Tibial nerve (tissue), 4 donors: ENCODE measurements around the gene DDB1. TPM values are rescaled to one million over a fixed set of nuclear protein-coding genes. Genes with fewer than 3 reads are reported as not detected.

Experiments
- DNase-seq, 2 donors: peaks; one replicate each; pipeline ENCODE4 v3.0.0-alpha.2; 2019; ENCODE audit warnings: low spot score in 2 of 2
- H3K27ac ChIP-seq, 4 donors: fragments of 200-600 bp; sonication (generic) in 3 of 4; one replicate each; pipeline ENCODE4 v1.5.1; 2017 to 2019; ENCODE audit warnings: mild to moderate bottlenecking in 1 of 4
- H3K27me3 ChIP-seq, 2 donors: fragments of 200-600 bp; sonication (generic) in 1 of 2; one replicate each; pipeline versions ENCODE4 v1.5.1 to v1.6.0; 2017 to 2019
- H3K36me3 ChIP-seq, 3 donors: fragments of 200-600 bp; sonication (generic); one replicate each; pipeline ENCODE4 v1.5.1; 2018 to 2019
- H3K4me1 ChIP-seq, 4 donors: fragments of 200-600 bp; sonication (generic) in 3 of 4; one replicate each; pipeline ENCODE4 v1.5.1; 2017 to 2019
- H3K4me3 ChIP-seq, 4 donors: fragments of 200-600 bp; sonication (generic) in 3 of 4; one replicate each; pipeline ENCODE4 v1.5.1; 2017 to 2019; ENCODE audit warnings: mild to moderate bottlenecking in 1 of 4, moderate library complexity in 1 of 4
- H3K9me3 ChIP-seq, 4 donors: fragments of 200-600 bp; sonication (generic) in 3 of 4; one replicate each; pipeline ENCODE4 v1.5.1; 2017 to 2019
- EP300 ChIP-seq, 2 donors: sonication (generic); formaldehyde crosslinking; IDR thresholded peaks; one replicate each; pipeline ENCODE4 v1.6.1; 2017; ENCODE audit warnings: antibody characterized with exemption in 2 of 2, mild to moderate bottlenecking in 1 of 2
- POLR2A ChIP-seq, 2 donors: fragments of 450-650 bp; IDR thresholded peaks; one replicate each; pipeline ENCODE4 v1.6.1; 2017; ENCODE audit warnings: antibody characterized with exemption in 2 of 2, mild to moderate bottlenecking in 2 of 2, moderate library complexity in 2 of 2
- WGBS, 2 donors: methylation state at CpG; one replicate each; pipeline ENCODE4 v1.1.5; 2018; 5-methylcytosine and 5-hydroxymethylcytosine counted together
- total RNA-seq, 4 donors: library from RNA; depleted of rRNA; stranded (reverse); fragments of >200 nt; gene quantifications; one replicate each; pipeline ENCODE4 v1.1.0, GENCODE V29; 2016
- TF ChIP-seq, protein P1 (sequence below), 5 experiments: fragments of 200-600 bp in 3 of 5; fragments of 450-650 bp in 2 of 5; sonication (generic) in 3 of 5; IDR thresholded peaks; one replicate each; pipeline ENCODE4 v1.5.1; 2016 to 2019; ENCODE audit warnings: antibody characterized with exemption in 5 of 5, mild to moderate bottlenecking in 3 of 5, moderate library complexity in 2 of 5

The DDB1 gene
- total RNA-seq, 4 donors from 2014 or later, result 100 to 138 (median 113) TPM

DNA sequence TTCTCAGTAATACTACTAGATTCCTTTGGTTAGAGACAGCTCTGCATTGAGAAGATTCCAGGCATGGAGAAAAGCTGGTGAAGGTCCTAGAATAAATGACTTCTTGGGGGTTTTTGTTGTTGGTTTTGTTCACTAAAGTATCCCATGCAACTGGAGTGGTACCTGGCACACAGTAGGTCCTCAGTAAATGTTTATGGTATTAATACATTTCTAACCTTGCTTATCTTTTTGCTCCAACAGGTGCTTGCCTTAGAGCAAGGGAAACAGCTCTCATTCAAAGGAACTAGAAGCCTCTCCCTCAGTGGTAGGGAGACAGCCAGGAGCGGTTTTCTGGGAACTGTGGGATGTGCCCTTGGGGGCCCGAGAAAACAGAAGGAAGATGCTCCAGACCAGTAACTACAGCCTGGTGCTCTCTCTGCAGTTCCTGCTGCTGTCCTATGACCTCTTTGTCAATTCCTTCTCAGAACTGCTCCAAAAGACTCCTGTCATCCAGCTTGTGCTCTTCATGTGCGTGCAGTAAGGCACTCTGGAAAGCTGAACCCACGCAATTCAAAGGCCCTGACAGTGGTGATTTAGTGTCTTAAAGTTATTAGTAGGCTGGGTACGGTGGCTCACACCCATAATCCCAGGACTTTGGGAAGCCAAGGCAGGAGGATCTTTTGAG lies 31.2 kb upstream of the DDB1 start:
- H3K9me3 ChIP-seq, result no peaks in the 10 kb centered on the region
- H3K4me3 ChIP-seq, result no peak overlapping the region
- TF ChIP-seq EP300 (IDR thresholded peaks at IDR 0.05) (no peak), POLR2A (IDR thresholded peaks at IDR 0.05) (no peak)
- TF ChIP-seq, protein P1, sequence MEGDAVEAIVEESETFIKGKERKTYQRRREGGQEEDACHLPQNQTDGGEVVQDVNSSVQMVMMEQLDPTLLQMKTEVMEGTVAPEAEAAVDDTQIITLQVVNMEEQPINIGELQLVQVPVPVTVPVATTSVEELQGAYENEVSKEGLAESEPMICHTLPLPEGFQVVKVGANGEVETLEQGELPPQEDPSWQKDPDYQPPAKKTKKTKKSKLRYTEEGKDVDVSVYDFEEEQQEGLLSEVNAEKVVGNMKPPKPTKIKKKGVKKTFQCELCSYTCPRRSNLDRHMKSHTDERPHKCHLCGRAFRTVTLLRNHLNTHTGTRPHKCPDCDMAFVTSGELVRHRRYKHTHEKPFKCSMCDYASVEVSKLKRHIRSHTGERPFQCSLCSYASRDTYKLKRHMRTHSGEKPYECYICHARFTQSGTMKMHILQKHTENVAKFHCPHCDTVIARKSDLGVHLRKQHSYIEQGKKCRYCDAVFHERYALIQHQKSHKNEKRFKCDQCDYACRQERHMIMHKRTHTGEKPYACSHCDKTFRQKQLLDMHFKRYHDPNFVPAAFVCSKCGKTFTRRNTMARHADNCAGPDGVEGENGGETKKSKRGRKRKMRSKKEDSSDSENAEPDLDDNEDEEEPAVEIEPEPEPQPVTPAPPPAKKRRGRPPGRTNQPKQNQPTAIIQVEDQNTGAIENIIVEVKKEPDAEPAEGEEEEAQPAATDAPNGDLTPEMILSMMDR (IDR thresholded peaks at IDR 0.05), result no peak
- H3K36me3 ChIP-seq, result peaks cover 3 to 53% (median 43%) of the 10 kb centered on the region in 3 donors
- H3K27ac ChIP-seq, result no peak overlapping the region
- H3K27me3 ChIP-seq, result no peaks in the 10 kb centered on the region
- DNase-seq, result no peak
- peaks cover 0 to 44% (median 16%) of the 10 kb centered on the region in 4 donors for H3K4me1 ChIP-seq
- 88 to 91% methylated on average over 5 of the region's 5 CpGs for WGBS, 2 donors

DNA sequence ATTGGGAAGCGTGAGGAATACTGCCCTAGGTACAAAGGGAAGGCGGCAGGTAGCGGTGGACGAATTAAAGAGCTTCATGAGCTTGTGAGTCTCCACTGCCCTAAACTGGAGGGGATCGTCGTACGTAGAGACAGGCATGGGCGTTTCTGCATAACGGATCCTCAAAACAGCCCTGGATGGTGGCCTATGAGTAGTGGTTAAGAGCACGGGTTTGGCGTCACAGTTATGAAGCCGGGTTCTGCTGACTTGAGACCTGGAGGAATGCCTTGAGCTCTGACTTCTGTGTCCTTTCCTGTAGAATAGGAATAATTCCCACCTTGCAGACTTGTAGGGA lies 29.6 kb upstream of the DDB1 start:
- no peak for DNase-seq
- WGBS, 2 donors, result 0 to 1% methylated on average over 12 of the region's 12 CpGs

DNA sequence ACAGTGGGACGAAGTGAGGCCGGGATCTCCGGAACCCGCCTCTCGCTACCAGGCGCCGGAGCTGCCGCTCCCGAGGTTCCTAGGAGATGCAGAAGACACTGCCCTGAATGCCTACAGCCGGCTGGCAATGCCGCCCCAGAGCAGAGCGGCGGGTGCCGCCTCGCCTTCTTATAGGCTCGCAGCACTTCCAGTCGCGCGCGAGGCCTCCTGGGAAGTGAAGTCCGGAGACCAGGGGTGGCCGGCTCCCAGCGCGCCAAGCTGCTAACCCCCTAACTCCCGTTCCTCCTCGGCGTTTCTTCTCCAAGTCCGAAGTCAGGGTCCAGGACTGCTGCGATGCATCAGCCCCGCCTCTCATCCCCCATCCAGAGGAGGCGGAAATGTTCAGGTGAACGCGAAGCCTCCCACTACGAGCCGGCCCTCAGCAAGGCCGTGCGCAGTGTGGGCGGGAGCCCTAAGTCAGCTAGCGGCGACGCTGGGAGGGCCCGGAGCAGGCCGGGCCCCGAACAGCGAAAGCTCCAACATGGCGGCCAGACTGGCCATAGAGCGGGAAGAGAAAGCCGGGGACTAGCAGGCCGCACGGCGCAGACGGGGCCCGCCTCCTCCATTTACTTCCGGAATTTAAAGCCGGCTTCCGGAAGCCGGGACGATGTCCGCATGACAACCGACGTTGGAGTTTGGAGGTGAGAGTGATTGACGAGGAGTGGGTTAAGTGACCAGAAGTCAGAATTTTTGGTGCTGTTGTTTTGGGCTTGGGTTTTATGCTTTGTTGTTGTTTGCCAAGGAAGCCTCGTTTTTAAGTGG lies 29.0 kb upstream of the DDB1 start, which contains the start of the genes CYB561A3 and TMEM138:
Gene CYB561A3 (minus strand): TSS at position 142 of the 801 bp plus-strand sequence. CDS start 5,169 bp downstream, outside the sequence.
Gene TMEM138 (plus strand): TSS at position 634 of the 801 bp plus-strand sequence. CDS start 2,017 bp downstream, outside the sequence.
- H3K27me3 ChIP-seq, result no peaks in the 10 kb centered on the region
- peak; percentile 83 to 87 for DNase-seq
- peak within 1 kb of the TSS; percentile 93 to 99 (median 98) for H3K27ac ChIP-seq
- peaks cover 0 to 31% (median 26%) of the 10 kb centered on the region in 3 donors for H3K36me3 ChIP-seq
- 0% methylated on average over 51 to 53 of the region's 63 CpGs for WGBS, 2 donors
- H3K4me1 ChIP-seq, result peaks cover 0 to 38% (median 18%) of the 10 kb centered on the region in 4 donors
- H3K9me3 ChIP-seq, result no peaks in the 10 kb centered on the region
- TF ChIP-seq, protein P1 (IDR thresholded peaks at IDR 0.05), result peak in 2 of 5 experiments; percentile 10 to 38
- TF ChIP-seq POLR2A (IDR thresholded peaks at IDR 0.05) (peak; percentile 60 to 74), EP300 (IDR thresholded peaks at IDR 0.05) (peak; percentile 65 to 96)
- H3K4me3 ChIP-seq, result peak within 1 kb of the TSS; percentile 63 to 96 (median 74)

More for the DNA sequence above, 29.6 kb upstream of the DDB1 start:
- Histone ChIP-seq H3K9me3 (no peaks in the 10 kb centered on the region), H3K4me1 (peaks cover 0 to 38% (median 18%) of the 10 kb centered on the region in 4 donors), H3K36me3 (peaks cover 0 to 37% (median 31%) of the 10 kb centered on the region in 3 donors), H3K4me3 (peak overlapping the region; percentile 63 to 96 (median 74)), H3K27ac (peak overlapping the region; percentile 93 to 99 (median 98)), H3K27me3 (no peaks in the 10 kb centered on the region)
- TF ChIP-seq POLR2A (IDR thresholded peaks at IDR 0.05) (no peak), EP300 (IDR thresholded peaks at IDR 0.05) (no peak)
- TF ChIP-seq, protein P1 (IDR thresholded peaks at IDR 0.05), result no peak

DNA sequence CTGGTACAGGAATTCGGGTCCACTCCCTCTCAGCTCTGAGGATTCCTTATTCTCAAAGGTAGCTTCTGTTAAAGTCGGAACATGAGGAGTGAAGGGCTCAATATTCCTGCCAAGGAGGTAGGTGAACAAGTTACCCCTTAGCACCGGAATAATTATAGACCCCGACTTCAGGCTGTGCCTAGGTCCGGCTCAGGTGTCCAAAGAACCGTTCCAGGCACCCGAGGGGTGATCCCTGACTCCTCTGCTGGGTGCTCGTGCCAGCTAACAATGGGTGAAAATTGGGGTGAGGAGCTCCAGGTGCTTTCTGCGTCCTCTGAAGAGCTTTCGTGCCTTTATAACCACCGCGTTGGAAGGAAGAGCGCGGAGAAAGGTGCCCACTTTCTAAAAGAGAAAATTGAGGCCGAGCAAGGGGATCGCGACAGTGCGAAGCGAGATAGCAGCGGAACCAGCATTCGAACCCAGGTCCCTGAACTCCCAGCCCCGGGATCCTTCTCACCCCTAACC lies 28.4 kb upstream of the DDB1 start:
- H3K4me1 ChIP-seq, result peaks cover 0 to 38% (median 18%) of the 10 kb centered on the region in 4 donors
- 3 to 4% methylated on average over 22 of the region's 22 CpGs for WGBS, 2 donors
- H3K4me3 ChIP-seq, result peak overlapping the region; percentile 63 to 96 (median 74)
- peak overlapping the region; percentile 93 to 99 (median 98) for H3K27ac ChIP-seq
- peaks cover 0 to 30% (median 21%) of the 10 kb centered on the region in 3 donors for H3K36me3 ChIP-seq
- no peaks in the 10 kb centered on the region for H3K27me3 ChIP-seq
- H3K9me3 ChIP-seq, result no peaks in the 10 kb centered on the region
- no peak for DNase-seq
- TF ChIP-seq, protein P1 (IDR thresholded peaks at IDR 0.05), result no peak
- TF ChIP-seq EP300 (IDR thresholded peaks at IDR 0.05), result no peak
- no peak for TF ChIP-seq POLR2A (IDR thresholded peaks at IDR 0.05)
